OCI-LY3 (cell line): ENCODE results near the gene WDR31.

ENCODE experiments used
- EZH2phosphoT487 ChIP-seq: fragments of 200-600 bp; shearing (Covaris generic); IDR thresholded peaks from 2 replicates; pipeline ENCODE4 v1.6.1; 2018; ENCODE audit warnings: antibody characterized with exemption, mixed run types, low read depth
- TF ChIP-seq, protein P1 (sequence below): fragments of 200-600, 300-600 bp; sonication (generic); IDR thresholded peaks from 2 replicates; pipeline ENCODE4 v1.5.1; 2014; ENCODE audit warnings: antibody characterized with exemption, low read length, low read depth

- TF ChIP-seq, protein P1, sequence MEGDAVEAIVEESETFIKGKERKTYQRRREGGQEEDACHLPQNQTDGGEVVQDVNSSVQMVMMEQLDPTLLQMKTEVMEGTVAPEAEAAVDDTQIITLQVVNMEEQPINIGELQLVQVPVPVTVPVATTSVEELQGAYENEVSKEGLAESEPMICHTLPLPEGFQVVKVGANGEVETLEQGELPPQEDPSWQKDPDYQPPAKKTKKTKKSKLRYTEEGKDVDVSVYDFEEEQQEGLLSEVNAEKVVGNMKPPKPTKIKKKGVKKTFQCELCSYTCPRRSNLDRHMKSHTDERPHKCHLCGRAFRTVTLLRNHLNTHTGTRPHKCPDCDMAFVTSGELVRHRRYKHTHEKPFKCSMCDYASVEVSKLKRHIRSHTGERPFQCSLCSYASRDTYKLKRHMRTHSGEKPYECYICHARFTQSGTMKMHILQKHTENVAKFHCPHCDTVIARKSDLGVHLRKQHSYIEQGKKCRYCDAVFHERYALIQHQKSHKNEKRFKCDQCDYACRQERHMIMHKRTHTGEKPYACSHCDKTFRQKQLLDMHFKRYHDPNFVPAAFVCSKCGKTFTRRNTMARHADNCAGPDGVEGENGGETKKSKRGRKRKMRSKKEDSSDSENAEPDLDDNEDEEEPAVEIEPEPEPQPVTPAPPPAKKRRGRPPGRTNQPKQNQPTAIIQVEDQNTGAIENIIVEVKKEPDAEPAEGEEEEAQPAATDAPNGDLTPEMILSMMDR, result no peak
- TF ChIP-seq EZH2phosphoT487, result no peak
These were observed 29.5 kb downstream of the WDR31 start for GRCh38 chr9:113310538-113310937.
